ENCODE results near the gene ATP6V1A.
"Not testable (repeated sequence)": the region's sequence is repeated elsewhere in the genome, so short reads cannot be mapped to it uniquely, and the experiment has no call there.

The ATP6V1A gene

GRCh38 chr3:113828600-113828999 is 81.8 kb downstream of the ATP6V1A start:
- DNase-seq (ENCODE audit: low spot score), result no peak

DNA sequence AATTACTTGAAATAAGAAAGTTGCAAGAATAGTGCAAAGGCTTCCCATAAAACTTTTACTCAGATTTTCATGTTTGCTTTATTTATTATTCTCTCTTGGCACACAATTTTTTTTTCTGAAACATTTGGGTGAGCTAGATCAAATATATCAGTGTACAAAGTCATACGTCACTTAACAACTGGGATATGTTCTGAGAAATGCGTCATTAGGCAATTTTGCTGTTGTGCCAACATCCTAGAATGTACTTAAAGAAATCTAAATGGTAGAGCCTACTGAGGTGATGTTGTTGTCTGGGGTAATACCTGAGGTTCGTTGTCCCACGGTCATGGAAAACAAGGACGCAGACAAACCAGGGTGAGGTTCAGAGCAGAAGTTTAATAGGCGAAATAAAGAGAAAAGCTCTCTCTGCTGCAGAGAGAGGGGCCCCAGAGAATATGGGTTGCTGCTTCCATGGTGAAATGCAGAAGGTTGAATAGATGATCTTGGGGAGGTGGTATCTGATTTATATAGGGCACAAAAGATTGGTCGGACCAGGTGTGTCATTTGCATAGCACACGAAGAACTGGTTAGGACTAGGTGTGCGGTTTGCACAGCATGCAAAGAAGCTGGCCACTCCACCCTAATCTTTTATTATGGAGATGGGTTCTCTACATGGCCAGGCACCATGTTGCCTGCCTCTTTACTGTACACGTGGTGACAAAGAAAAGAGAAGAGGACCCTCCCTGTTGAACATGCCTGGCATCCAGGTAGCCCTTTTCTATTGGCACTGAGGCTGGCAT is 82.9 kb downstream of the ATP6V1A start:
- DNase-seq (ENCODE audit: low spot score), result no peak

DNA sequence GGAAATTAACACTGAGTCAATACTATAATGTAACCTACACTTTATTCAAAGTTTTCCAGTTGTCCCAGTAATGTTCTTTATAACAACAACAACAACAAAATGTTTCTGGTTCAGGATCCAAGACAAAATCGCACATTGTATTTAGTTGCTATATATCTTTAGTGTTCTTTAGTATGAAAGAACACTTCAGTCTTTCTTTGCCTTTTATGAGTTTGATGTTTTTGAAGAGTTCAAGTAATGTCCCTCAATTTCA is 84.2 kb downstream of the ATP6V1A start:
- DNase-seq (ENCODE audit: low spot score), result no peak

- no peak for DNase-seq (ENCODE audit: low spot score)
Measured at GRCh38 chr3:113832477-113833164, 85.8 kb downstream of the ATP6V1A start.

- no peak for DNase-seq (ENCODE audit: low spot score)
Measured at GRCh38 chr3:113834983-113835382, 88.1 kb downstream of the ATP6V1A start.

DNA sequence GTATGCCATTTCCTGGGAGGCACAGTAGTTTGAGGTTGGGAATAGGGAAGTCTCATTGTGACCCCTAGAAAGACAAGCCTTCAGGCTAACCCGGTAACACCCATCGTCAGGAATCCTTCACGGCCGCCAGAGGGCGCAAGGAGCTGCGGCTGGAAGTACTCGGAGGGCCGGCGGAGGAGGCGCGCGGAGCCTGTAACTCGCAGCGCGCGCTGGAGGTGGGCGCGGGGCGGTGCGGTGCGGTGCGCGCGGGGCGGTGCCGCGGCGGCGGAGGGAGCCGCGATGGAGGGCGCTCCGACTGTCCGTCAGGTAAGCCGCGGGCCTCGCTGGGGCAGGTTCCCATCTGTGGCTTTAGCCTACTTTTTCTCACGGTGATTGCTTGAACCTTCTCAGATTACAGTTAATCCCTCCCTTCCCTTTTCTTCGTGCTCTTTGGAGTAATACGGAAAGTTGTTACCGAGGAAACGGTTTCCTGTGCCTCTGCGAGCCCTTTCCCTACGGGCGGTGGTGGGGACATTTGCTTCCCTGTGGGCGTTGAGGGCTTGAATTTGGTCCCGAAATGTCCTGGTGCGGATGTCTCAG is 91.9 kb downstream of the ATP6V1A start, which contains the start of gene GRAMD1C:
Gene GRAMD1C, plus strand, starts transcription at position 158 of the 579 bp plus-strand sequence. Its CDS starts 122 bp downstream, at position 280.
- DNase-seq (ENCODE audit: low spot score), result peak; percentile 82

- no peak for DNase-seq (ENCODE audit: low spot score)
Measured at GRCh38 chr3:113839551-113839950, 92.7 kb downstream of the ATP6V1A start.

DNA sequence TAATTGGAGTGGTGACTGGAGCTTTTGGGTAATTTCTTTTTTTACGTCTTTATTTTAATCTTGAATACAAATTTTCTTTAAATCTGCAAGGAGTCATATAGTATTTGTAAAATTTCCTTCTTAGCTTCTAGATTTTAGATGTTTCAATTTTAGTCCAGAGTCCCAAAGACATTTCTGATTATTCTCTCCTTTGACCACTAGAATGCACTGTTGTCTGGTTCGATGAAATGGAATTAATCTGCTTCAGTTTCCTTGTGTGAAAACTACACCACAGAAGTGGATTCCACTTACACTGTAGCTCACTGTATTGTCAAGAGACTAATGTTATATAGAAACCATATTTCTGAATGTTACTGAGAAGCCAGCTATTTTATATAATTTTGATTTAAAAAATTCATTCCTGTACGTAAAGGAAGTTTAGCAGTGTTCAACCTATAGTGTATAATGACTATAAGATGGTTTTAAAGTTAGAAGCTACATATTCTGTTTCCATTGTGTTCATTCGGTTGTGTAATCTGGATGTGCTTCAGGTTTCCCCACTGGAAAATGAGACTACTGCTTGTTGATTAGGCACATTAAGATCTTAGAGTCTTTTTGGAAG is 97.9 kb downstream of the ATP6V1A start:
- peak; percentile 27 for DNase-seq (ENCODE audit: low spot score)

GRCh38 chr3:113847247-113847646 is 100.4 kb downstream of the ATP6V1A start:
- no peak for DNase-seq (ENCODE audit: low spot score)

- DNase-seq (ENCODE audit: low spot score), result no peak
Measured at GRCh38 chr3:113847664-113848461, 101.0 kb downstream of the ATP6V1A start.

DNA sequence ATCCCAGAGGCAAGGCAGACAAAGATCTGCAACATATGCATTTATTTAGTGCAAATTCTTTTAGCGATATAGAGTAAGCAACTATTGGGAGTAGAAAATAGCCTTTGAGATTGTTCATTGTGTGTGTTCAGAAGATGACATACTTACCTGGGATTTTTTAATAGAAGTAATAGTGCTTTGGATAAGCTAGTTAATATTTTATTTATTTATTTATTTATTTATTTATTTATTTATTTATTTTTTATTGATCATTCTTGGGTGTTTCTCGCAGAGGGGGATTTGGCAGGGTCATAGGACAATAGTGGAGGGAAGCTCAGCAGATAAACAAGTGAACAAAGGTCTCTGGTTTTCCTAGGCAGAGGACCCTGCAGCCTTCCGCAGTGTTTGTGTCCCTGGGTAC is 102.2 kb downstream of the ATP6V1A start:
- DNase-seq (ENCODE audit: low spot score), result not testable (repeated sequence)

DNA sequence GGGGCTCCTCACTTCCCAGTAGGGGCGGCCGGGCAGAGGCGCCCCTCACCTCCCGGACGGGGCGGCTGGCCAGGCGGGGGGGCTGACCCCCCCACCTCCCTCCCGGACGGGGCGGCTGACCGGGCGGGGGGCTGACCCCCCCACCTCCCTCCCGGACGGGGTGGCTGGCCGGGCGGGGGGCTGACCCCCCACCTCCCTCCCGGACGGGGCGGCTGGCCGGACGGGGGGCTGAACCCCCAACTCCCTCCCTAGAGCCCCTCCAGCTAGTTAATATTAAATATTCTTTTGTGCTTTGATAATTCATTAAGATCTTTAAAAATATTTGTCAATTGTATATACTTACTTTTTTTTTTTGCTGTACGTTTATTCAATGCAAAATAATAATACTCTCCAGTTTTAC is 103.0 kb downstream of the ATP6V1A start:
- not testable (repeated sequence) for DNase-seq (ENCODE audit: low spot score)

- not testable (repeated sequence) for DNase-seq (ENCODE audit: low spot score)
Measured at GRCh38 chr3:113850391-113850790, 103.6 kb downstream of the ATP6V1A start.

DNA sequence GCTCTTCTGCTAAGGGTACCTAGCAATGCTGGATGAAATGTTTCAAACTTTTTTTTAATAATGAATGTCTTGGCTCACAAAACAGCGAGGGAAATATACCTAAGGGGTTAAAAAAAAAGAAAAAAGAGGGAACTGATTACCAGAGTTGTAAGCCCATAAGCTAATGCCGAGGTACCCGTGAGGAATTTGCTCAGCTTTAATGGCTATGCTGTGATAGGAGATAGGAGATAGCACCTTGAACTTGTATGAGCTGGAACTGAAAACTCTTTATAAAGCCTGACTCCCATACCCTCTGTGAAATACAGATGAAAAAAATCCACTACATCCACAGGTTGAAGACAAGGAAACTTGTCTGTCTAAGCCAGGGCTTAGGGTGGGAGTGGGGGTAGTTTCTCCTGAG is 105.7 kb downstream of the ATP6V1A start:
- DNase-seq (ENCODE audit: low spot score), result no peak

All from hematopoietic multipotent progenitor cell treated with erythropoietin and hydrocortisone succinate and interleukin-3 and kit ligand, for 17 days (in vitro differentiated cells).